HG02642 (cell line): ENCODE results near the gene VLDLR.

Experiments used
- ATAC-seq: cut with Tn5 transposase; IDR thresholded peaks from one replicate; pipeline ENCODE4 v1.9.1; 2021; ENCODE audit warnings: mild to moderate bottlenecking; ENCODE audit not compliant: unreplicated experiment, poor library complexity

VLDLR gene

DNA sequence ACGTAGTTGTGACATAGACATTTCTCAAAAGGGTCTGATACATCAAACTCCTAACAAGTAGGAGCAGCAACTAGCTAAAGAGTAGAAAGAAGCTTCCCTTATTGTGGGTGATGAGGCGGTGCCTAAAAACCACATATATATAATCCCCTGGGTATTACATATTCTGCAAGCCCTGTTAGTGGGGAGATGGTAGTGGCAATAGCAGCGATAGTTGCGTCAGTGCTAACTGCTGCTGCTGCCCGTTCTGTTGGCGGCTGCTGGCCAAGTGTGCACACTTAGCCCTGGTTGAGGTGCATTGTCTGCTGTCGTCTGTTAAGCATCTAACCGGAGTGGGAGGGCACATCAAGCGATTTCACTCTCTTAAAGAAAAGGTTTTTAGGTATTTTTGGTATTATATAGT, 35.8 kb downstream of the VLDLR start:
- no peak for ATAC-seq

DNA sequence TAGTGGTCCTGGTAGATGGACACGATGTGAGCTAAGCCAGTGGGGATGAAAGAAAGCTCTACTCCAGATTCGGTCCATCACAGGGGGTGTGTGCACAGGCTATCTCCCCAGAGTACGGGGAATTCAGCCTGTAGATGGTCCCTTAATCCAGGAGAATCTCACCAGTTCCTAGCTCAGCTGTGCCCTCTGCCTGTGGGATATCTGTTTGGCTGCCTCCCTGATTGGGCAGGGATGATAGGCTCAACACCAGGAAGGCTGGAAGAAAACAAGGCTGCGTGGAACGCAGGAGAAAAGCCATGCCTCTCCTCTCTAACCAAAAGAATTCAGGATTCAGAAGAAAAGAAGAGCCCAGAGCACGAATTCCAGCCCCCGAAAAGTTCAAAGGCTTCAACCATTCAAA, 40.9 kb downstream of the VLDLR start:
- no peak for ATAC-seq

DNA sequence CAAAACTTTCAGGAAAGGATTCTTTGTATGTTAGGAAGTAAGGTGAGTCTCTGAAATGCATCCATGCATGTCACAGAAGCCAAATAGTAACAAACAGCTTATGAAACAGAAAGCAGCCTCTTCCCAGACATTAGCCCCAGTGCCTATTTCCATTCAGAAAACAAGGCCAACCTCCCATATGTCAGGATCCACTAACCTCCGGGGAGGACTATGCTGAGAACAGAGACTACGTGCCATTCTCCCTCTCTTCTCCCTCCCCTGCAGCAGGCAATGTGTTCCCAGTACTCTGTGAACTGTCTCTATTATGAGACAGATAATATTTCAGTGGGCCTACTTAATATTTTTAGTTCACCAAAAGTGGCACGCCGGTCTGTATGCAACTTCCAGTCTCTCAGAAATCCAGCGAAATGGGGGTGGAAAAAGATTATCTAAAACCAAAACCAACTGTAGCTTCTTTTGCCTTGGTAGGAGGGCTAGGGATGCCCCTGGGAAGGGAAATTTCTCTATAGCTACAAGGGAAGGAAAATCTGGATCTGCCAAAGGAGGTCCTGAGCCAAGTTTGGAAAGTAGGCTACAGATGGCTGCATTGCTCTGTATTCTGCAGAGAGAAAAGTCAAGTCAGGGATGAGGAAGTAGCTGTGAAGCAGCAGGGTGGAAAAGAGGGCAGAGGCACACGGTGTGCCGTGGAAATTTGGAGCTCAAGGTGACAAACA, 42.0 kb downstream of the VLDLR start:
- ATAC-seq: no peak

DNA sequence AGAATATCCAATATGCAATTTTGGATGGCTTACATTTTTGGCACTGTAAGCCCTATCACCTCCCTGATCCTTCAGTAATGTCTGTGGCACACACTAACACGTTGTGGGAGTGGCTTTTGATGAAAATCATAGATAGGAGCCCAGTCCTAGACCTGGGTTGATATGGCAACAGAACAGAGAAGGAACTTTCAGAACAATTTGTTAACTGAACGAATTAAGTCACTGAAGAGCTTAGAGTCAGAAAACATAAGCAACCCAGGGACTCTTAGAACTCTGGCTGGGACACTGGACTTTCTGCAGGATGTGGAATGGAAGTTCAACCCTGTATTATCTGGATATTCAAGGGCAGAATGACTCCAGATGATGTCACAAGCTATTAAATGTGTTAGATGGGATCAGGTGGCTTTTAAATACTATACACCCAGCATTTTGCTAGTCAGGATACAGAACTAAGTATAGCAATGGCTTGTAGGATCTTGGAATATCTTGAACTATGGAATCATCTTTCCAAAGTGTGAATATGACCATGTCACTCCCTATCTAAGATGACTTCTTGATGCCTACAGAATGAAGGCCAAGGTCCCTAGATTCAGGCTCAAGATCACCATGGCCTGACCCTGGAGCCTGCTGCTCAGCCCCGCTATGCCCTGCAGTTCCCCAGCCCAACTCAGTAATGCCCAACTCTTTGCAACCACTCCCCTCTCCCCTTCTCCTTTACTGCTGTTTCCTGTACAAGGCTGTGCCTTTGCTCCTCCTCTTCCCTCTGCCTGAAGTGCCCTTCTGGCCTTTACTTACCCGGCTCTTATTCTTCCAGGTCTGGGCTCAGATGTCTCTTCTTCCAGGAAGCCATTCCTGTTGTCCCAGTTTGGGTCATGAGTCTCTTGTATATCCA, 42.8 kb downstream of the VLDLR start:
- ATAC-seq: no peak

DNA sequence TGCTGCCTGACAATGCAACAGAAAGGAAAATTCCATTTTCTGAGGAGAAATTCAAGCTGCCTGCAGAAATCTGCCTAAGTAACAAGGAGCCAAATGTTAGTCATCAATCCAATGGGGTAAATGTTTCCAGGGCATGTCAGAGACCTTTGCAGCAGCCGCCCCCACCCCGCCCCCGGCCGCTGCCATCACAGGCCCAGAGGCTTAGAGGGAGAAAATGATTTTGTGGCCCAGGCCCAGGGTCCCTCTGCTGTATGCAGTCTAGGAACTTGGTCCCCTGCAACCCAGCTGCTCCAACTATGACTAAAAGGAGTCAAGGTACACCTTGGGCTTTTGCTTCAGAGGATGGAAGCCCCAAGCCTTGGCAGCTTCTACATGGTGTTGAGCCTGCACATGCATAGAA, 45.0 kb downstream of the VLDLR start:
- ATAC-seq: no peak

DNA sequence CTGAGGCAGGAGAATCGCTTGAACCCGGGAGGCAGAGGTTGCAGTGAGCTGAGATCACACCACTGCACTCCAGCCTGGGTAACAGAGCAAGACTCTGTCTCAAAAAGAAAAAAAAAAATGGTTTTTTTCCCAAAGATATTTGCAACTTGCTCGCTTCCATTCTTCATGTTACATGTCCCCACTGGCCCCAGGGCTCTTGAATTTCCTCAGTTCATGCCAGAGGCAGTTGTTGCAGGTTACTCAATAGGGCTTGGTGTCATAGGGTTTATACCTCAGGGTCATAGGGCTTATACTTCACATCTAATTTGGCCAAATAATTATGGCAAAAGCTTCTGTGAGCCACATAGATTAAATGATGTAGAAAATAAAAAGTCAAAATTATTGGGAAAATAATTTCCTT, 51.6 kb downstream of the VLDLR start:
- no peak for ATAC-seq

DNA sequence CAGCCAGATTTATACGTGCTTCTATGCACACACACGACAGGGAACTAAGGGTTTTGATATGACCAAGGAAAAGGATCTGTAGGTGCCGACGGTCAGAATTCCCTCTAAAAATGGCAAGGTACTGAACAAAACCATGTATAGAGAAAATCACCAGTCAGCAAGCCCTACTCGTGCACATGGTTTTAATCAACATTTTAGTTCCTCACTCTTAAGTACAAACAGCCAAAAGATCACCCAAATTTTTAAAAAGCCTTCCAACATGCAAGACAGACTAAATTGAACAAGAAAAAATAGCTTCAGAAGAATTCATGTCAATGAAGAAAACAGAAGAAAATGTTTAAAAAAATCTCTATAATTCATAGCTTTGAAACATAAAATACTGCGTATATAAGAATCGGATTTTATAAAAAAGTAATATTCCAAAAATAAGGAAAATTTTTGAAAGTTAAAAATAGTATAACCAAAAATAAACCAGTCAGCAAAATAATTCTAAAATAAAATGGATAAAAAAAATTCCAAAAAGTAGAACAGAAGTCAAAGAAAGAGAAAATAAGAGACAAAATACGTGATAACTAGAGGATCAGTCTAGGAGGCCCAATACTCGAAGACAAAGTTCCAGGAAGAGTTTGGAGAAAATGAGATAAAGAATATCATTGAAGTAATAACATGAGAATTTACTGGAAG, 52.7 kb downstream of the VLDLR start:
- no peak for ATAC-seq

DNA sequence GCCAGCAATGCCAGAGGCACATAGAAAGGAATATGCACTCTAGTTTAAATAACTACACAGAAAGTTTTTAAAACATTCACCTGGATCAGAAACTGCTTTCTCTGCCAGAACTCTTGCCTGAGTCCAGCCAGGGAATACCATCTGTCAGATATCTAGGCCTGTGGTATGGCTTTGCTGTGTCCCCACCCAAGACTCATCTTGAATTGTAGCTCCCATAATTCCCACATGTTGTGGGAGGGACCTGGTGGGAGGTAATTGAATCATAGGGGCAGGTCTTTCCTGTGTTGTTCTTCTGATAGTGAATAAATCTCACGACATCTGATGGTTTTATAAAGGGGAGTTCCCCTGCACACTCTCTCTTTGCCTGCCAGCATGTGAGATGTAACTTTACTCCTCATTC, 54.2 kb downstream of the VLDLR start:
- no peak for ATAC-seq

DNA sequence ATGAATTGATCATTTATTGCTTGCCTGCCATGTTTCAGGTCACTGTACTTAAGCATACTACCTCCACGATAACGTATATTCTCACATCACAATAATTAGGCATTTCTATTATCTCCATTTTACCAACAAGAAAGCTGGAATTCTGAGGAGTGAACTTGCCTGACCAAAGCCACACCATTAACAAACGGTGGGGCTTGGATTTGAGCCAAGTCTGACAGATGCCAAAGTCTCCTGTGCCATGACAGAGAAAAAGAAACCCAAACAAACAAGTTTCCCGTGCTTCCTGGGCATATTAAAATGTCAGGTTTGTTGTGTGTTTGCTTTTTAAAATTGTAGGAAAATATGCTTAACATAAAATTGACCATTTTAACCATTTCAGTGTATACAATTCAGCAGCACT, 54.9 kb downstream of the VLDLR start:
- no peak for ATAC-seq

DNA sequence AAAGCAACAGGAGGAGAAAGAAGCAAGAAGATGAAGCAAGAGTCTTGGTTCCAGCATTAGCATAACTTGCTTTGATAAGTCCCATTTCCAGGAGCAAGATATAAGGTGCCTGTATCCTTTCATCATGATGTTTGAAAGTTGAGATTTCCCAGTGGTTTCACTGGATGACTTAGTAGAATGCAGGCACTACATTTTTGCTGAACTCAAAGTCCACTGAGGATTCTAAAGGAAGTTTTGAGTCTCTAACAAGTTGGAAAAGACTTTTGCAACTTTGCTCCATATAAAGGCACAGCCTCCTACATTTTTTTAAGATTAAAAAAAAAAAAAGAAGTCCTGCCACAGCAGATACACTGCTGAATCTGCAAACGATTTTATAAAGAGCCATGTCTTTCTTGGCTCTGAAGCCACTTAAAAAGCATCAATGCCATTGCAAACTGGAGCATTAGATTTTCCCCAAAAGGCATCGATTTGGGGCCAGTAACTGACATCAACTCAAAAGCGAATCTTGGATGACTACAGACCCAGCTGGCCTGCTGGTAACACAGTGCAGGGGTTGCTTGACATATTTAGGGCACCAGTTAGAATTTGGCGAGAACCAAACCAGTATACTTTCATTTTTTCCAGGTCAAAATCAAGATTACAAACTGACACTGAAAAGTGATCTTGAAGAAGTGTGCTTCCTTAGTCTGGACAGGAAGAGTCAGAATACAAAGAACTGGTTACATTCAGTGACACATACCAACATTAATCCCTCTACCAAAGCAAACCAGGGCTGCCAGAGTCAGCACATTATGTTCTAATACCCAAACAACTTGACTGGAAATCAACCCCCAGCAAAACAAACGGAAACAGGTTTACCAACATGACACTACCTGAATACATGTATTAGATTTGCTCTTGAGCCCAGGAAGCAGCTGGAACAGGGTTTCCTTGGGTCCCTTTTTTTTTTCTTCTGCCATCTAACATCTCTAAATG, 56.6 kb downstream of the VLDLR start:
- no peak for ATAC-seq

DNA sequence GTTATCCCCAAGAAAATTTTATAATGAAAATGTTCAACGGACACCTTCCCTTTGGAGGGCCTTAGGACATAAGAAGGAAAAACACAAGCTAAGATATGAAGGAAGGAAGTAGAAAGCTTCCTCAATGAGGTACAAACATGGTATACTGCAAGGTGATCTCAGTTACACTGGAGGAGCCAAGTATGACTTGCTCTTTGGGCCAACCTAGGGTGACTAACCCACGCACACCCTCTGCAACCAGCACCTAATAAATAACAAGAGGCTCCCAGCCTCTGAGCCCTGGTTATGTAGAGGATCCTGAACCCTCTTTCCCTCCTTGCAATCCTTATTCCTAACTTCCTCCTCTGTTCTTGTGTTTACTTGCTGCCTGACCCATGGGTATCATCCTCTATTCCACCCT, 57.4 kb downstream of the VLDLR start:
- no peak for ATAC-seq

DNA sequence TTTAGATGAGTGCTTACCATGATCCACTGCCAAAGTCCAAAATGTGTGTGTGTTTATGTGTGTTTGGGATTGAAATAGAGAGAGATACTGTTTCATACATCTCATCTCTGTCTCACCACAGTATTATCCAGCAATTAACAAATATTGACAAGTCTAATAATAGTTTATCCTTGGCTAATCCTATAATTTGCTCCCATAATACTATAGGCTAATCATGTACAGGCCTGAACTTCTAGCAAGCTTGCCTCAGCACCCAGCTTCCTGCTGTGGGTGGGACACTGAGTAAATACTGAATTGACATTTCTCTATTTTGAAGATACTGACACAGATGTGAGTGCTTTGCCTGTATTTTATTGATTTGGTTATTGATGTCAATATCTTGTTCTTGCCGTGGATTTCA, 60.4 kb downstream of the VLDLR start:
- no peak for ATAC-seq

DNA sequence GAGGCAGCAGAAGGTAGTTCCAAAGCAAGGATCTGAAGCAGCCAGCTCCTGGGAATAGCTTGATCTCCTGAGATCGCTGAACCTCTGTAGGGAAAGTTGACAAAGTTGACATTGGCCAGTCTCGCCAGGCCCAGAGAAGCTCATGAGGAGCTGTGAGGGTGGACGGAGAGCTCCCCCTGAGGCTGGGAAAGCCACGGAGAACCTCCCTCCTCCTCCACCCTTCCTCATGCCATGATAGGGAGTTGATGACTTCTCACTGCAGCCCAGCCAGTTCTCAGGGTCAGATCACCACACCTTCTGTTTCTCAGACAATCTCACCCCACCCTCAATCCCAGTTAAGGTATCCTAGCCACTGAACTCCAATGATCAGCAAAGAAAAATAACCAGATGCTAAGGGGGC, 65.3 kb downstream of the VLDLR start:
- ATAC-seq: no peak

DNA sequence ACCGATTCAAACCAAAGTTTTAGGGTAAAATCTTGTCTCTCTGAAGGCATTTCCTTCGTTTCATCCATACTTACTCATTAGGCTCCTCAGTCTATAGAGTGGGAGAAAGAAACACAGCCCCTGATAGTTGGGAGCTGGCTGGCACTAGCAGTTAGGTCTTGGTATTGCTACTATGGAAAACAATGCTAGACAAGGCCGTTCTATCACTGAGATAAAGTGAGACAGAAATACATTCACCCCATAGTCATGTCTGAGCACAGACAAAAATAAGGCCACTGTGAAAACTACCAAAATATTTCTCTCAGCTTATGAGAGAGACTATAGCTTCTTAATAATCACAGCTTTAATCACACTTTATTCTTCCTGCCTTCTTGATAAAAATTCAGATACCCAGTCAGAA, 67.0 kb downstream of the VLDLR start:
- ATAC-seq: no peak

DNA sequence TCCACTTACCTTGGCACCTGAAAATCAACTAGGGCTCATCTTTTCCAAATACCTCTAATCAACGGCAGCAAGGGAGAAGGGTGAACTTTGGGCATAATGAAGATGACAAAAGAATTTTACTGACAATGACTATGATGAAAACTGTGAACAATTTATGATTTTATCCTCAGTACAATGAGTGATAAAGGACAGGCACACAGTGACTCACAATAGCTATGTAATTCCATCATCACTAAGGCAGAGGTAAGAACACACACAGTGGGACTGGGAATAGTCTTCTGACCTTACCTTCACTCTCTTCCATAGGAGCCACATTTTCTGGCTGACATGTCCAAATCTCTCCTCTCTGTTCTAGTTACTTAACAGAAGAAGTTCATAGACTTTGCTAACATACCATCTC, 69.6 kb downstream of the VLDLR start:
- no peak for ATAC-seq

DNA sequence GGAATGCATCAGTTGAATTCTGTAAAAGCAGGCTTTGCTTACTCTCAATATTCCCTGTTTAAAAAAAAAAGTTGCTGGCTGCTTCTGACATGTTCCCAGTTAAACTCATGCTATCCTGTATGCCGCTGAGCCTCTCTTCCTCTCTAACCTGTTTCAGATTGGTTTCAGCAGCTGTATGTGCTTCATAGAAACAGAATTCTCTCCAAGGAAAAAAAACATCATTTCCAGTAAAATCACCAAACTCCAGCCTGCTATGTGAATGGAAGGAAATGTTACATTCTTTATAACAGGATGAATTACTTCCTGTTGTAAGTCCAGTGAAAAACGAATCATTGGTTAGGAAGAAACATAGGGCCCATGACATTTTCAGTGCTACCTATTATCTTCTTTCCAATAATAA, 70.0 kb downstream of the VLDLR start:
- ATAC-seq: no peak

DNA sequence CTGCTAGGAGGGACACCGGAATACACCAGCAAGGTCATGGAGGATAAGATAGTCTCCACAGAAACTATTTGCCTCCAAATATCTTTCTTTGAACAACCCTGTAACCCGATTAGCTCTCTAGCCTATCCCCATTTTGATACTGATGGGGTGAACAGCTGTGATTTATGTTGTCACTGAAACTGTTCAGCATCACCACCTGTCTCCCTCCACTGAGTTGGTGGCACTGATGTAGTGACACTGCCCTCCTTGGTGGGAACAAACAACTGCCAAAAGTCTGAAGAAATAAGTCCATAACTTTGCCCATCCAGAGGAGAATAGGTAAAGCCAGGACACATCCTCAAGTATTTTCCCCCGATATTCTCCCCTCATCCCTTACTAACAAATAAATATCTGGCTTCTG, 71.5 kb downstream of the VLDLR start:
- no peak for ATAC-seq

DNA sequence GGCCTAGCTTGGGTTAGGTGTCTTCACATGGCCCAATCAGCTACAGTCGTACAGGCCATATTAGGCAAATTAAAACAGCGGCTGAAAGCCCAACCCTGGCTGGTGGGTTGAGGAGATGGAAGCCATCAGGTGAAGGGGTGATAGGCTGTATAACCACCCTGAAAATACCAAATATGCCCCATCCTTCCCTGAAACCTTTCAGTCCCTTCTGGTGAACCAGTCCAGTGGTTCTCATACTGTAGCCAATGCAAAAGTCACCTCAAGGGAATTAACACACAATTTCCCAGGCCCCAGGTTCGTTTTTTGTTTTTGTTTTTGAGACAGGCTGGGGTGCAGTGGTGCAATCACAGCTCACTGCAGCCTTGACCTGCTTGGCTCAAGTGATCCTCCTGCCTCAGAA, 75.9 kb downstream of the VLDLR start:
- peak; percentile 70 for ATAC-seq

DNA sequence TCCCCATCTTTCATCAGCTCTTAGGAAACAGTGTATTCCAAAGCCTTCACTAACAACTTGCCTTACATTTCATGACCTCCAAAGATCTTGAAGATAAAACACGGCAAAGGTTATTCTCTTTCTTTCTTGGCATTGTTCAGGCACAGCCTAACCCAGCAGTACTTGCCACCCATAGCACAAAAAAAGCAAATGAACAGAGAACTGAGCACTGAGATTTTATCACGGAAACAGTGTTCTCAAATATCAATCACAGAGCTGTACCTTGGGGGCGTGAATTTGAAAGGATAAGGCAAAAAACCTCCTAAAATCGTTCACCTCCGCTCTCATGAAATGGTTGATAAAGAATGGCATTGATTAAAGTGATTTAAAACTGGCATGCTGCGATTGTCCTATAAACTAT, 78.8 kb downstream of the VLDLR start:
- no peak for ATAC-seq

DNA sequence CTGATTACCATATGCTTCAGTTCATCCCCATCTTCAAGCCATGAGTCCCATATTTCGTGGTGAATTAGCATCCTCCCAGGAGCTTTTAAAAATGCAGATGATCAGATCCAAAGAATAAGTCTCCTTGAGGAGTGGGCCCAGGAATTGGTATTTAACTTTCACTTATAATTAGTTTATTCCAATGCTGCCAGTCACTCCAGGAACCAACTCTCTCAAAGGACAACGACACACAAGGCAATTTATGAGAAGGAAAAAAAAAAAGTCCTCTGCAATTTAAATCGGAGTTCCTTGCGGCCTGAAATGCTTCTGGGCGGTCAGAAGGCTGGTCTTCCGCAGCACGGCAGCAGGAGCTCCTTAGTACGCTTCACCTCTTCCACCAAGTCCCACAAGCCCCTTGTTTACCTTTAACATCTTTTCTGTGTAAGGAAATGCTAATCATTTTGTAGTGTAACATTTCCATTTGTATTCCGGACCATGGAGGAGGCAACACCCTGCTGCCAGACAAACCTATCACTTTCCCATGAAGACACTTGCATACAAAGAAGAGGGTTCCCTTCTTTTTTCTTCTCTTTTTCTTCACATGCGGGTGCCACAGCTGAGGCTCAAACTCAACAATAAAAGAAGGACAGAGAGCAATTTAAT, 79.4 kb downstream of the VLDLR start:
- ATAC-seq: no peak
